GM12873 (cell line): Measurements from ENCODE around the gene MAB21L4.

Experiments
- TF ChIP-seq, protein P1 (sequence below): IDR thresholded peaks from 2 replicates; pipeline ENCODE4 v1.5.1; 2012; ENCODE audit warnings: low read depth, mild to moderate bottlenecking, moderate library complexity, low read length, control low read depth; ENCODE audit not compliant: insufficient read depth; ENCODE audit errors: missing control alignments

MAB21L4 gene

DNA sequence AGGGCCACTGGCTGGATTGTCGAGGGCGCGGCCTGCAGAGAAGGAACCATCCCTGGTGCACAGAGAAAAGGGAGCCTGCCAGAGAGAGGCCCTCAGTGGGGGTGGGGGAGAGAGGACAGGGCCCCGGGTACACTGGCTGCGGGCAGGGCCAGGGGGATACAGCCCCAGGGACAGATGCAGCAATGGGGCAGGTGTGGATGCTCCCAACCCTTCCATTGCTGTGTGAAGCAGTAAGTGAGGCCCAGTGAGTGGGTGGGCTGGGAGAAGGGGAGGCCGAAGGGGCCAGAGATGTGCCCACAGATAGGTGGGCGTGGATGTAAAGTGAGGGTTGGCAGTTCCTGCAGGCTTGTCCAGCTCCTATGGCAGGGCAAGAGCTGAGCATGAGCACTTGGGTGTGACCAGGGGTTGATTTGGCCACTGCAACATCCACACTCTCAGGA lies 19.9 kb downstream of the MAB21L4 start:
- TF ChIP-seq, protein P1, sequence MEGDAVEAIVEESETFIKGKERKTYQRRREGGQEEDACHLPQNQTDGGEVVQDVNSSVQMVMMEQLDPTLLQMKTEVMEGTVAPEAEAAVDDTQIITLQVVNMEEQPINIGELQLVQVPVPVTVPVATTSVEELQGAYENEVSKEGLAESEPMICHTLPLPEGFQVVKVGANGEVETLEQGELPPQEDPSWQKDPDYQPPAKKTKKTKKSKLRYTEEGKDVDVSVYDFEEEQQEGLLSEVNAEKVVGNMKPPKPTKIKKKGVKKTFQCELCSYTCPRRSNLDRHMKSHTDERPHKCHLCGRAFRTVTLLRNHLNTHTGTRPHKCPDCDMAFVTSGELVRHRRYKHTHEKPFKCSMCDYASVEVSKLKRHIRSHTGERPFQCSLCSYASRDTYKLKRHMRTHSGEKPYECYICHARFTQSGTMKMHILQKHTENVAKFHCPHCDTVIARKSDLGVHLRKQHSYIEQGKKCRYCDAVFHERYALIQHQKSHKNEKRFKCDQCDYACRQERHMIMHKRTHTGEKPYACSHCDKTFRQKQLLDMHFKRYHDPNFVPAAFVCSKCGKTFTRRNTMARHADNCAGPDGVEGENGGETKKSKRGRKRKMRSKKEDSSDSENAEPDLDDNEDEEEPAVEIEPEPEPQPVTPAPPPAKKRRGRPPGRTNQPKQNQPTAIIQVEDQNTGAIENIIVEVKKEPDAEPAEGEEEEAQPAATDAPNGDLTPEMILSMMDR: no peak

DNA sequence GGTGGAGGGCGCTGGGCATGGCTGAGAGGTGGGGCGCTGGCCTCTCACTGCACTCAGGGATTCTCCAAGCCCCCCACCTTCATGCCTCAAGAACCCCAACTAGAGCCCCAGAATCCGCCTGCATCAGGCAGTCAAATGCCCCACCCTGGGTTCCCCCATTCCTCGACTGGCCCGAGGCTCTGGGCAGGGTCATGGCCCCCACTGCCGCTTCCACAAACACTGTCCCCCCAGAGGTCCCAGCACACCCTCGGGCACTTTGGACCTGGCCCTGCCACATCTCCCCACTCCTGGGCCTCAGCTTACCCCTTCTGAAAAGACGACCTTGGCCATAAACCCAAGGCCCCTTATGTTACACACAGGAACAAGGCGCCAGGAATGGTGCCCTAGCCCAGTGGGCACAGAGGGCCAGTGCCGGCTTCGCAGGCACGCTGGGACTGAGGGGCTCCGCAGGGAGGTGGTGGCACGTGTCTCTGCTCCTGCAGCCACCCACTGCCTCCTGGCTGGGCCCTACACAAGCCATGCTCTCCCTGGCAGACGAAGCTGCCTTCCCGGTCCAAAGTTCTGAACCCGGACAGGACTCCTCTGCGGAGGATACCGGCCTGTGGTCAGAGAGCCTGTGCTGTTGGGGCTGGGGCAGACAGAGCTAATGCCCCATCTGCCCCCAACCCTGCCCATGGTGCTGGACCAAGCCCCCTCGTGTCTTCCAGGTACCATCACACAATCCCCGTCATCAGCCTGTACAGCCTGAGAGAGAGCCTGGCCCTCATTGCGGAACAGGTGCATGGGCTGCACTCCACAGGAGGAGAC lies 20.5 kb downstream of the MAB21L4 start:
- TF ChIP-seq, protein P1: no peak

DNA sequence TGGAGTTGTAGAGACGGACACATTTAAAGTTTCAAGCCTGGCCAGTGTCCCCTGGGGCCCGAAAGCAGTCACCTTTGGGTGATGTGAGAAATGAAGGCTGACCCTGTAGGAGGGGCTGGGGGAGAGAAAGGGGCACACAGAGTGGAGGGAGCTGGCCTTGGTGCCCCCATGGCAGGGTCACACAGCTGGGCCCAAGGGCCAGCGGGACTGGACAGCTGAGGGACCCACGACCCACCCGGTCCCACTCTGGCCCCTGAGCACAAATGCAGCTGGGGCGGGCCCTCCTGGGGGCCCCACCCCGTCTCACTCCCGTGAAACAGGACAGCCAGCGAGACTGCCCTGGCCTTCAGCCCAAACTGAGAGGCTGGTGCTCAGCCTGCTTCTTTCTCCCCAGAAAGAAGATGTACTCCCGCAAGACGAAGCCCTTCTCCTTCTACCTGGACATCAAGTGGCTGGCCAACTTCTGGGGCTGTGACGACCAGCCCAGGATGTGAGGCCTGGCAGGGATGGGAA lies 21.2 kb downstream of the MAB21L4 start:
- TF ChIP-seq, protein P1: no peak

DNA sequence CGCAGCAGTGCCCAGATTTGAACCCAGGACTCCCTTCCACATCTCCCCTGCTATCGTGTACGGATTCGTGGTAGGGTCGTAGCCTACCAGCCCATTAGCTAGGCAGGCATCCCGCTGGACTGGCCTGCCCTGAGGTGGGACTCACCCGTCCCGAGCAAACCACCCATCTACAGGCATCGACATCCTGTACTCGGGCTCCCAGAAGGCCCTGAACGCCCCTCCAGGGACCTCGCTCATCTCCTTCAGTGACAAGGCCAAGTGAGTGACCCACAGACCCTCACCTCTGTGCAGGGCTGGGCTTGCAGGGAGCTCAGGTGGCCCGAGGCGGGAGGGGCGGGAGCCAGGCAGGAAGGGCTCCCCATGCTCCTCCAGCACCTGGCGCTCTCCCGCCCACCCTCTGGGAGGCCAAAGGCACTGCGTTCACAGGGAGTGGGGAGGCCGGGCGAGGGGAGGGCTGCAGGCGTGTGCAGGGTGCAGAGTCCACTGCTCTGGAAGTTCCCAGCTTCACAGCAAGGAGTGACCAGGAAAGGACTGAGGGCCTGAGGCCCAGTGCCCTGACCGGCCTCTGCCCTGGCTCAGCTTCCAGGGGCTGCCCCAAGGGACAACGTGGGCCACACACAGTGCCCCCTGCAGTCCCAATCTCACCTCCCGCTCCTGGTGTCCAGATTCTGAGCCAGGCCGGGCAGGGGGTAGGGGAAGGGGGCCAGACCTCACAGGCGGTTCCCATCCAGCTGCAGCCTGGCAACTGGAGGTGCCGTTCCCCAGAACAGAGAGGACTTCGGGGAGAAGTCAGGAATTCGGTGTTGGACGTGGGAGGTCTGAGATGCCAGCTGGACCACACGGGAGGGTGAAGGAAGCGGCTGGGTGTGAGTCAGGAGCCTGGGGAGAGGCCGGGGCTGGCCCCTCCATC lies 21.9 kb downstream of the MAB21L4 start:
- TF ChIP-seq, protein P1: no peak

DNA sequence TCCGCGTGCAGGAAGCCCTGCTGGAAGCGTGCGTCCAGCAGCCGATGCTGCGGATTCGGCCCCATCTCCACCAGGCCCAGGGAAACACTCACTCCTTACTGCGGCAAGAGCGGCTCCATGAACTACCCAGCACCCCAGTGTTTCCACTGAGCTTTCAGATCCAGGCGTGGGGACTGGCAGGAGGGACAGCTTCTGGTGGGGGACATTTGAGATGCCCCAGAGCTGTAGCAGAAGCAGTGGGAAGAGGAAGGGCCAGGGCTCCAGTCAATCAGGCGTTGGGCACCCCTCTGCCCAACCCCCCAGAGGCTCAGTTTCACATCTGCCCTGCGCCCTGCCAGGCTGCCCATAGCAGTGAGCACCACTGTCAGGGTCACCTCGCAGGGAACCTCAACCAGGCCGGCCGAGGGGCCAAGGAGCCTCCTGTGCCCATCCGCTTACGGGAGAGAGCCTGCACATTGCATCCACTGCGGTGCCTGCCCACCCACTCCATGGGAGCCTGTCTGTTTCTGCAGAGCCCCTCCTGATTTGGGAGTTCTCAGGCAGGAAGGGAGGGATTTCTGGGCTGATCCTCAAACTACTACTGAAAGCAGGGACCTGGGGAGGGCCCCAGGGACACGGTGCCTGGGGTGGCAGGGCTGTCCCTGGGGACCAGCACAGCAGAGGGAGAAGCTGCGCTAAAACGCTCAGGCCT lies 22.7 kb downstream of the MAB21L4 start:
- TF ChIP-seq, protein P1: no peak

DNA sequence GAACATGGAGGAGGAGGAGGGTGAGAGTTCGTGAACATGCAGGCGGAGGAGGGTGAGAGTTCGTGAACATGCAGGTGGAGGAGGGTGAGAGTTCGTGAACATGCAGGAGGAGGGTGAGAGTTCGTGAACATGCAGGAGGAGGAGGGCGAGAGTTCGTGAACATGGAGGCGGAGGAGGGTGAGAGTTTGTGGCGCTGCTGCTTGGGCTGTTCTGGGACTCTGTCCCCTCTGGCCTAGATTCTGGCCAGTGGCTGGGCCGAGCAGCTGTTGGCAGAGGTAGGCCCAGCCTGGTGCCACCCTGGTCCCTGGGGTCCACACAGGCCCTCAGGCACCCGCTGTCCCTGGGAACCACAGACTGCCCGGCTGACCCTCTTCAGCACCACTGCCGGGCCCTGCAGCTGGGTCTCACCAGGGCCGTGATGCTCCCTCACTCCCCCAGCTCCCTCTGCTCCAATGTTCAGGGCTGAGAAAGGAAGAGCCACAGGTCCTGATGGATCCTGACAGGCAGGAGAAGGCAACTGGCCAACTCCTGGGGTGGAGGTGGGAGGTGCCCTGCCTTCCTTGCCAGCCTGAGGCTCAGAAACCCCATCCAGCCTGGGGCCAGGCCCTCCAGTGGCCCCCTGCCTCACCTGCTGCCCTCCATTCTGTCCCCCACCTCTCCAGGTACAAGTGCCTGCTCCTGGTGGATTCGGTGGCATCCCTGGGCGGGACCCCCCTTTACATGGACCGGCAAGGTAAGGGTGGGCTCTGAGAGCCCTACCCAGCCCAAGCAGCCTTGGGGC lies 23.4 kb downstream of the MAB21L4 start:
- TF ChIP-seq, protein P1: no peak
